HG03108 (cell line): ENCODE data around the gene MCTP2.
"Not testable (repeated sequence)": the region's sequence is repeated elsewhere in the genome, so short reads cannot be mapped to it uniquely, and the experiment has no call there.

Source experiments
- ATAC-seq: cut with Tn5 transposase; IDR thresholded peaks from one replicate; pipeline ENCODE4 v1.9.1; 2021; ENCODE audit warnings: moderate library complexity; ENCODE audit not compliant: unreplicated experiment

Gene MCTP2

GRCh38 chr15:94235646-94236045 lies 4.3 kb downstream of the MCTP2 start:
- ATAC-seq, result no peak

GRCh38 chr15:94236608-94237007 lies 5.2 kb downstream of the MCTP2 start:
- ATAC-seq, result no peak

GRCh38 chr15:94237903-94238302 lies 6.5 kb downstream of the MCTP2 start:
- no peak for ATAC-seq

- peak; percentile 66 for ATAC-seq
Observed at GRCh38 chr15:94238539-94239118, 7.3 kb downstream of the MCTP2 start.

- no peak for ATAC-seq
Observed at GRCh38 chr15:94239474-94239873, 8.1 kb downstream of the MCTP2 start.

GRCh38 chr15:94240480-94240879 lies 9.1 kb downstream of the MCTP2 start:
- ATAC-seq, result no peak

- ATAC-seq, result no peak
Observed at GRCh38 chr15:94242257-94242656, 10.9 kb downstream of the MCTP2 start.

- ATAC-seq, result not testable (repeated sequence)
Observed at GRCh38 chr15:94243003-94243402, 11.6 kb downstream of the MCTP2 start.

- ATAC-seq, result no peak
Observed at GRCh38 chr15:94243418-94243817, 12.1 kb downstream of the MCTP2 start.

- ATAC-seq, result no peak
Observed at GRCh38 chr15:94246016-94246415, 14.7 kb downstream of the MCTP2 start.

GRCh38 chr15:94247789-94248638 lies 16.7 kb downstream of the MCTP2 start:
- no peak for ATAC-seq

GRCh38 chr15:94250801-94251200 lies 19.4 kb downstream of the MCTP2 start:
- no peak for ATAC-seq

GRCh38 chr15:94252223-94252766 lies 20.9 kb downstream of the MCTP2 start:
- no peak for ATAC-seq

GRCh38 chr15:94252906-94253491 lies 21.6 kb downstream of the MCTP2 start:
- no peak for ATAC-seq

GRCh38 chr15:94253742-94254141 lies 22.4 kb downstream of the MCTP2 start:
- no peak for ATAC-seq

- no peak for ATAC-seq
Observed at GRCh38 chr15:94255540-94255939, 24.2 kb downstream of the MCTP2 start.

- no peak for ATAC-seq
Observed at GRCh38 chr15:94256511-94256910, 25.1 kb downstream of the MCTP2 start.

- not testable (repeated sequence) for ATAC-seq
Observed at GRCh38 chr15:94257776-94258175, 26.4 kb downstream of the MCTP2 start.

- peak; percentile 60 for ATAC-seq
Observed at GRCh38 chr15:94258246-94258645, 26.9 kb downstream of the MCTP2 start.

- ATAC-seq, result no peak
Observed at GRCh38 chr15:94259121-94259751, 27.9 kb downstream of the MCTP2 start.

GRCh38 chr15:94259863-94260262 lies 28.5 kb downstream of the MCTP2 start:
- no peak for ATAC-seq
